Measurements from ENCODE around the gene FAM120A. TPM values are rescaled to one million over a fixed set of nuclear protein-coding genes. Genes with fewer than 3 reads are reported as not detected.

The FAM120A gene
- total RNA-seq, 2 experiments from 2014 or later, result 121 TPM

- peaks cover 4% of the 10 kb centered on the region for H3K9me3 Mint-ChIP-seq
- H3K27me3 Mint-ChIP-seq, result no peaks in the 10 kb centered on the region
- H3K4me1 Mint-ChIP-seq, result peaks cover 25% of the 10 kb centered on the region
- peaks cover 33% of the 10 kb centered on the region for H3K36me3 Mint-ChIP-seq
- DNase-seq, result peak; percentile 100
- peak overlapping the region; percentile 96 for H3K27ac Mint-ChIP-seq
- H3K4me3 Mint-ChIP-seq, result peak overlapping the region; percentile 89
Observed at GRCh38 chr9:93566408-93567270, 115.2 kb downstream of the FAM120A start.

- Mint-ChIP-seq H3K4me3 (peak overlapping the region; percentile 89), H3K9me3 (peaks cover 4% of the 10 kb centered on the region), H3K36me3 (peaks cover 32% of the 10 kb centered on the region), H3K4me1 (peaks cover 25% of the 10 kb centered on the region), H3K27me3 (no peaks in the 10 kb centered on the region), H3K27ac (peak overlapping the region; percentile 96)
- DNase-seq, result peak; percentile 20
Observed at GRCh38 chr9:93567271-93567959, 115.9 kb downstream of the FAM120A start.

- Mint-ChIP-seq H3K4me3 (no peak overlapping the region), H3K4me1 (peaks cover 25% of the 10 kb centered on the region), H3K27me3 (no peaks in the 10 kb centered on the region), H3K36me3 (peaks cover 28% of the 10 kb centered on the region), H3K9me3 (peaks cover 4% of the 10 kb centered on the region), H3K27ac (no peak overlapping the region)
- no peak for DNase-seq
Observed at GRCh38 chr9:93568169-93568568, 116.7 kb downstream of the FAM120A start.

- H3K9me3 Mint-ChIP-seq, result peaks cover 4% of the 10 kb centered on the region
- H3K27ac Mint-ChIP-seq, result peak overlapping the region; percentile 36
- no peak overlapping the region for H3K4me3 Mint-ChIP-seq
- H3K36me3 Mint-ChIP-seq, result peaks cover 30% of the 10 kb centered on the region
- peaks cover 25% of the 10 kb centered on the region for H3K4me1 Mint-ChIP-seq
- no peaks in the 10 kb centered on the region for H3K27me3 Mint-ChIP-seq
- no peak for DNase-seq
Observed at GRCh38 chr9:93569621-93570174, 118.2 kb downstream of the FAM120A start.

GRCh38 chr9:93572221-93572620 is 120.7 kb downstream of the FAM120A start:
- H3K36me3 Mint-ChIP-seq, result peaks cover 20% of the 10 kb centered on the region
- no peak overlapping the region for H3K4me3 Mint-ChIP-seq
- H3K27me3 Mint-ChIP-seq, result no peaks in the 10 kb centered on the region
- H3K9me3 Mint-ChIP-seq, result peaks cover 4% of the 10 kb centered on the region
- no peak for DNase-seq
- peaks cover 15% of the 10 kb centered on the region for H3K4me1 Mint-ChIP-seq
- no peak overlapping the region for H3K27ac Mint-ChIP-seq

GRCh38 chr9:93572636-93573515 is 121.4 kb downstream of the FAM120A start:
- H3K27ac Mint-ChIP-seq, result no peak overlapping the region
- DNase-seq, result no peak

GRCh38 chr9:93573516-93573828 is 122.0 kb downstream of the FAM120A start:
- peaks cover 18% of the 10 kb centered on the region for H3K36me3 Mint-ChIP-seq
- H3K27ac Mint-ChIP-seq, result no peak overlapping the region
- no peaks in the 10 kb centered on the region for H3K27me3 Mint-ChIP-seq
- DNase-seq, result no peak
- no peak overlapping the region for H3K4me3 Mint-ChIP-seq
- H3K4me1 Mint-ChIP-seq, result peaks cover 17% of the 10 kb centered on the region
- peaks cover 4% of the 10 kb centered on the region for H3K9me3 Mint-ChIP-seq

More at GRCh38 chr9:93572636-93573515, 121.4 kb downstream of the FAM120A start:
- Mint-ChIP-seq H3K36me3 (peaks cover 18% of the 10 kb centered on the region), H3K27me3 (no peaks in the 10 kb centered on the region), H3K4me1 (peaks cover 13% of the 10 kb centered on the region), H3K9me3 (peaks cover 4% of the 10 kb centered on the region), H3K4me3 (no peak overlapping the region)

- H3K27me3 Mint-ChIP-seq, result no peaks in the 10 kb centered on the region
- DNase-seq, result no peak
- H3K36me3 Mint-ChIP-seq, result peaks cover 18% of the 10 kb centered on the region
- peaks cover 4% of the 10 kb centered on the region for H3K9me3 Mint-ChIP-seq
- H3K4me3 Mint-ChIP-seq, result peak overlapping the region; percentile 82
- no peak overlapping the region for H3K27ac Mint-ChIP-seq
- H3K4me1 Mint-ChIP-seq, result peaks cover 25% of the 10 kb centered on the region
Observed at GRCh38 chr9:93574091-93574899, 122.8 kb downstream of the FAM120A start.

GRCh38 chr9:93574900-93575795 is 123.7 kb downstream of the FAM120A start:
- H3K27ac Mint-ChIP-seq, result peak overlapping the region; percentile 85
- H3K4me1 Mint-ChIP-seq, result peaks cover 28% of the 10 kb centered on the region
- peaks cover 4% of the 10 kb centered on the region for H3K9me3 Mint-ChIP-seq
- H3K27me3 Mint-ChIP-seq, result no peaks in the 10 kb centered on the region
- peaks cover 16% of the 10 kb centered on the region for H3K36me3 Mint-ChIP-seq
- DNase-seq, result no peak
- peak overlapping the region; percentile 82 for H3K4me3 Mint-ChIP-seq

GRCh38 chr9:93575796-93576257 is 124.3 kb downstream of the FAM120A start:
- H3K4me1 Mint-ChIP-seq, result peaks cover 28% of the 10 kb centered on the region
- peak; percentile 49 for DNase-seq
- no peaks in the 10 kb centered on the region for H3K27me3 Mint-ChIP-seq
- peaks cover 10% of the 10 kb centered on the region for H3K36me3 Mint-ChIP-seq
- H3K4me3 Mint-ChIP-seq, result peak overlapping the region; percentile 82
- H3K9me3 Mint-ChIP-seq, result peaks cover 4% of the 10 kb centered on the region
- H3K27ac Mint-ChIP-seq, result peak overlapping the region; percentile 85

GRCh38 chr9:93576258-93577077 is 125.0 kb downstream of the FAM120A start, which contains the start of gene PHF2:
TSS of gene PHF2 (plus strand) at chr9:93576584. CDS start at chr9:93576774, 190 bp downstream.
- Mint-ChIP-seq H3K27ac (peak within 1 kb of the TSS; percentile 85), H3K27me3 (no peaks in the 10 kb centered on the region), H3K4me3 (peak within 1 kb of the TSS; percentile 82), H3K4me1 (peaks cover 28% of the 10 kb centered on the region), H3K36me3 (peaks cover 4% of the 10 kb centered on the region), H3K9me3 (no peaks in the 10 kb centered on the region)
- peak; percentile 34 for DNase-seq
